Activated naive CD8-positive, alpha-beta T cell treated with anti-CD3 and anti-CD28 coated beads, Interleukin-2, amount 10 ng/mL, durations not matched to agents 7 days and 5 days (primary cell): ENCODE measurements around the gene NDUFA8. TPM values are rescaled to one million over a fixed set of nuclear protein-coding genes. Genes with fewer than 3 reads are reported as not detected.
"Not testable (repeated sequence)": the region's sequence is repeated elsewhere in the genome, so short reads cannot be mapped to it uniquely, and the experiment has no call there.

ENCODE experiments used
- ATAC-seq: fragments of 150-1000 bp; cut with Tn5 transposase; one replicate; pipeline ENCODE4 v1.10.0; 2021; ENCODE audit warnings: low read depth, moderate library complexity
- POLR2A ChIA-PET: fragments of 350-600 bp; sonication (Branson Sonifier 250); formaldehyde crosslinking; loops from one replicate; lab custom pipeline; 2021; ENCODE audit warnings: antibody characterized with exemption; lab: Charles Lee
- DNase-seq: peaks from one replicate; pipeline ENCODE4 v3.0.0; 2021
- H3K27ac Mint-ChIP-seq: one replicate; pipeline ENCODE4 v1.8.0; 2022; ENCODE audit warnings: mild to moderate bottlenecking, mixed read lengths
- H3K27me3 Mint-ChIP-seq: one replicate; pipeline ENCODE4 v1.8.0; 2022; ENCODE audit warnings: mild to moderate bottlenecking, moderate library complexity, mixed read lengths
- H3K36me3 Mint-ChIP-seq: one replicate; pipeline ENCODE4 v1.8.0; 2021; ENCODE audit warnings: mild to moderate bottlenecking, mixed read lengths
- H3K4me1 Mint-ChIP-seq: one replicate; pipeline ENCODE4 v1.8.0; 2021; ENCODE audit warnings: mixed read lengths
- H3K4me3 Mint-ChIP-seq: one replicate; pipeline ENCODE4 v1.8.0; 2022; ENCODE audit warnings: mild to moderate bottlenecking, moderate library complexity, mixed read lengths
- H3K9me3 Mint-ChIP-seq: one replicate; pipeline ENCODE4 v1.8.0; 2021; ENCODE audit warnings: mixed read lengths
- total RNA-seq, 2 experiments: library from RNA; stranded (reverse); gene quantifications; one replicate each; pipeline ENCODE4 v1.2.3, GENCODE V29; 2021

Gene NDUFA8
- total RNA-seq, 2 experiments from 2014 or later, result 32.5 to 36.7 TPM

- Mint-ChIP-seq H3K9me3 (no peaks in the 10 kb centered on the region), H3K4me1 (peaks cover 8% of the 10 kb centered on the region), H3K27me3 (peaks cover 7% of the 10 kb centered on the region), H3K36me3 (no peaks in the 10 kb centered on the region), H3K27ac (no peak overlapping the region), H3K4me3 (no peak overlapping the region)
- no peak for ATAC-seq
- no peak for DNase-seq
- POLR2A ChIA-PET, result interaction anchor here (1.1 kb wide), 1 partner anchor 21 kb away, joined by 3 read pairs; no protein-coding TSS in a partner anchor
Observed at GRCh38 chr9:122120316-122121071, 39.1 kb downstream of the NDUFA8 start.

GRCh38 chr9:122119721-122120120 lies 39.9 kb downstream of the NDUFA8 start:
- DNase-seq (no peak), ATAC-seq (no peak)
- H3K27ac Mint-ChIP-seq, result no peak overlapping the region
- H3K4me3 Mint-ChIP-seq, result no peak overlapping the region
- H3K4me1 Mint-ChIP-seq, result peaks cover 5% of the 10 kb centered on the region
- POLR2A ChIA-PET, result no interaction called here
- peaks cover 2% of the 10 kb centered on the region for H3K27me3 Mint-ChIP-seq
- H3K9me3 Mint-ChIP-seq, result no peaks in the 10 kb centered on the region
- H3K36me3 Mint-ChIP-seq, result no peaks in the 10 kb centered on the region

- POLR2A ChIA-PET, result no interaction called here
- DNase-seq (no peak), ATAC-seq (no peak)
- Mint-ChIP-seq H3K9me3 (no peaks in the 10 kb centered on the region), H3K27me3 (peaks cover 2% of the 10 kb centered on the region), H3K36me3 (no peaks in the 10 kb centered on the region), H3K27ac (no peak overlapping the region), H3K4me1 (peaks cover 5% of the 10 kb centered on the region), H3K4me3 (no peak overlapping the region)
Observed at GRCh38 chr9:122119166-122119521, 40.4 kb downstream of the NDUFA8 start.

- POLR2A ChIA-PET, result no interaction called here
- H3K4me1 Mint-ChIP-seq, result peaks cover 5% of the 10 kb centered on the region
Observed at GRCh38 chr9:122118343-122119165, 41.0 kb downstream of the NDUFA8 start.

GRCh38 chr9:122117241-122117640 lies 42.3 kb downstream of the NDUFA8 start:
- ATAC-seq, H3K9me3 Mint-ChIP-seq, H3K27ac Mint-ChIP-seq, DNase-seq, H3K27me3 Mint-ChIP-seq, POLR2A ChIA-PET, H3K4me3 Mint-ChIP-seq, H3K36me3 Mint-ChIP-seq, H3K4me1 Mint-ChIP-seq: not testable (repeated sequence)

More at GRCh38 chr9:122118343-122119165, 41.0 kb downstream of the NDUFA8 start:
- H3K36me3 Mint-ChIP-seq, result no peaks in the 10 kb centered on the region
- H3K4me3 Mint-ChIP-seq, result no peak overlapping the region
- H3K9me3 Mint-ChIP-seq, result no peaks in the 10 kb centered on the region
- H3K27ac Mint-ChIP-seq, result no peak overlapping the region
- no peak for DNase-seq
- H3K27me3 Mint-ChIP-seq, result peaks cover 2% of the 10 kb centered on the region
- ATAC-seq, result no peak

- Mint-ChIP-seq H3K36me3 (no peaks in the 10 kb centered on the region), H3K27ac (no peak overlapping the region), H3K4me1 (peaks cover 1% of the 10 kb centered on the region), H3K27me3 (peaks cover 2% of the 10 kb centered on the region), H3K4me3 (no peak overlapping the region), H3K9me3 (no peaks in the 10 kb centered on the region)
- no peak for DNase-seq
- POLR2A ChIA-PET, result no interaction called here
- no peak for ATAC-seq
Observed at GRCh38 chr9:122116448-122117173, 43.0 kb downstream of the NDUFA8 start.

GRCh38 chr9:122116040-122116439 lies 43.5 kb downstream of the NDUFA8 start:
- Mint-ChIP-seq H3K27me3 (peaks cover 2% of the 10 kb centered on the region), H3K27ac (no peak overlapping the region), H3K36me3 (no peaks in the 10 kb centered on the region), H3K9me3 (no peaks in the 10 kb centered on the region), H3K4me3 (no peak overlapping the region), H3K4me1 (peaks cover 1% of the 10 kb centered on the region)
- DNase-seq, result no peak
- ATAC-seq, result no peak
- POLR2A ChIA-PET, result no interaction called here

- H3K4me3 Mint-ChIP-seq, result no peak overlapping the region
- H3K9me3 Mint-ChIP-seq, result no peaks in the 10 kb centered on the region
- DNase-seq (no peak), ATAC-seq (no peak)
- no peaks in the 10 kb centered on the region for H3K36me3 Mint-ChIP-seq
- POLR2A ChIA-PET, result no interaction called here
- H3K27me3 Mint-ChIP-seq, result peaks cover 2% of the 10 kb centered on the region
- no peak overlapping the region for H3K27ac Mint-ChIP-seq
- peaks cover 1% of the 10 kb centered on the region for H3K4me1 Mint-ChIP-seq
Observed at GRCh38 chr9:122115176-122116035, 44.2 kb downstream of the NDUFA8 start.

GRCh38 chr9:122113574-122113973 lies 46.0 kb downstream of the NDUFA8 start:
- ATAC-seq, result no peak
- H3K4me3 Mint-ChIP-seq, result no peak overlapping the region

GRCh38 chr9:122112238-122112637 lies 47.3 kb downstream of the NDUFA8 start:
- Mint-ChIP-seq H3K9me3 (no peaks in the 10 kb centered on the region), H3K36me3 (no peaks in the 10 kb centered on the region)
- ATAC-seq, result no peak

More at GRCh38 chr9:122113574-122113973, 46.0 kb downstream of the NDUFA8 start:
- H3K4me1 Mint-ChIP-seq, result peaks cover 1% of the 10 kb centered on the region
- no peaks in the 10 kb centered on the region for H3K36me3 Mint-ChIP-seq
- DNase-seq, result no peak
- POLR2A ChIA-PET, result no interaction called here
- no peaks in the 10 kb centered on the region for H3K9me3 Mint-ChIP-seq
- H3K27me3 Mint-ChIP-seq, result peaks cover 2% of the 10 kb centered on the region
- no peak overlapping the region for H3K27ac Mint-ChIP-seq

GRCh38 chr9:122111413-122112085 lies 48.0 kb downstream of the NDUFA8 start:
- ATAC-seq (no peak), DNase-seq (no peak)
- Mint-ChIP-seq H3K36me3 (no peaks in the 10 kb centered on the region), H3K4me1 (peaks cover 1% of the 10 kb centered on the region), H3K27me3 (peaks cover 2% of the 10 kb centered on the region), H3K9me3 (no peaks in the 10 kb centered on the region), H3K4me3 (no peak overlapping the region), H3K27ac (no peak overlapping the region)
- POLR2A ChIA-PET, result interaction anchor here (0.6 kb wide), 1 partner anchor 176 kb away, joined by 3 read pairs; no protein-coding TSS in a partner anchor

More at GRCh38 chr9:122112238-122112637, 47.3 kb downstream of the NDUFA8 start:
- POLR2A ChIA-PET, result no interaction called here
- DNase-seq, result no peak
- Mint-ChIP-seq H3K27ac (no peak overlapping the region), H3K4me1 (peaks cover 1% of the 10 kb centered on the region), H3K4me3 (no peak overlapping the region), H3K27me3 (peaks cover 2% of the 10 kb centered on the region)

GRCh38 chr9:122110100-122110833 lies 49.3 kb downstream of the NDUFA8 start:
- Mint-ChIP-seq H3K4me1 (peaks cover 1% of the 10 kb centered on the region), H3K9me3 (no peaks in the 10 kb centered on the region), H3K27ac (no peak overlapping the region), H3K36me3 (no peaks in the 10 kb centered on the region), H3K27me3 (peaks cover under 1% of the 10 kb centered on the region), H3K4me3 (no peak overlapping the region)
- POLR2A ChIA-PET, result no interaction called here
- DNase-seq (no peak), ATAC-seq (no peak)
